ENCODE data around the gene TIMP2. TPM values are rescaled to one million over a fixed set of nuclear protein-coding genes. Genes with fewer than 3 reads are reported as not detected.
"Not testable (repeated sequence)": the region's sequence is repeated elsewhere in the genome, so short reads cannot be mapped to it uniquely, and the experiment has no call there.

TIMP2 gene
- total RNA-seq, 1 experiment from 2014 or later: 66.9 TPM

GRCh38 chr17:78911543-78911942 lies 13.6 kb downstream of the TIMP2 start:
- H3K27me3 ChIP-seq; H3K4me3 ChIP-seq; H3K4me1 ChIP-seq; DNase-seq; H3K9me3 ChIP-seq (replicated peaks); H3K27ac ChIP-seq: not testable (repeated sequence)
- peaks cover 11% of the 10 kb centered on the region for H3K36me3 ChIP-seq

- Histone ChIP-seq H3K4me1 (peaks cover under 1% of the 10 kb centered on the region; the same call in 1 of the 2 replicates), H3K4me3 (no peak overlapping the region), H3K36me3 (peaks cover 8% of the 10 kb centered on the region), H3K27me3 (no peaks in the 10 kb centered on the region), H3K27ac (no peak overlapping the region), H3K9me3 (replicated peaks) (no peaks in the 10 kb centered on the region)
- no peak for DNase-seq
Measured at GRCh38 chr17:78910497-78911284, 14.5 kb downstream of the TIMP2 start.

- Histone ChIP-seq H3K27ac (no peak overlapping the region), H3K36me3 (peaks cover 11% of the 10 kb centered on the region), H3K9me3 (replicated peaks) (no peaks in the 10 kb centered on the region)
Measured at GRCh38 chr17:78908426-78908825, 16.8 kb downstream of the TIMP2 start.

GRCh38 chr17:78905541-78905940 lies 19.6 kb downstream of the TIMP2 start:
- no peak for DNase-seq
- Histone ChIP-seq H3K27me3 (no peaks in the 10 kb centered on the region), H3K4me1 (peaks cover 12% of the 10 kb centered on the region), H3K4me3 (no peak overlapping the region), H3K36me3 (peaks cover 15% of the 10 kb centered on the region), H3K27ac (no peak overlapping the region), H3K9me3 (replicated peaks) (no peaks in the 10 kb centered on the region)

More at GRCh38 chr17:78908426-78908825, 16.8 kb downstream of the TIMP2 start:
- no peak for DNase-seq
- peaks cover 4% of the 10 kb centered on the region for H3K4me1 ChIP-seq
- no peak overlapping the region for H3K4me3 ChIP-seq
- no peaks in the 10 kb centered on the region for H3K27me3 ChIP-seq

GRCh38 chr17:78905116-78905515 lies 20.1 kb downstream of the TIMP2 start:
- Histone ChIP-seq H3K4me1 (peaks cover 12% of the 10 kb centered on the region), H3K27me3 (no peaks in the 10 kb centered on the region), H3K27ac (no peak overlapping the region), H3K9me3 (replicated peaks) (no peaks in the 10 kb centered on the region), H3K36me3 (peaks cover 13% of the 10 kb centered on the region; the same call in 1 of the 2 replicates), H3K4me3 (no peak overlapping the region)
- no peak for DNase-seq

GRCh38 chr17:78904371-78904770 lies 20.8 kb downstream of the TIMP2 start:
- no peaks in the 10 kb centered on the region for H3K27me3 ChIP-seq
- peaks cover 19% of the 10 kb centered on the region for H3K4me1 ChIP-seq
- H3K9me3 ChIP-seq (replicated peaks): no peaks in the 10 kb centered on the region
- H3K27ac ChIP-seq: no peak overlapping the region
- H3K4me3 ChIP-seq: no peak overlapping the region
- peaks cover 13% of the 10 kb centered on the region; the same call in 1 of the 2 replicates for H3K36me3 ChIP-seq
- no peak for DNase-seq

GRCh38 chr17:78903101-78903779 lies 21.9 kb downstream of the TIMP2 start, which contains the start of gene CEP295NL:
Gene CEP295NL (minus strand): TSS chr17:78903201. CDS start chr17:78901828, 1,373 bp downstream.
- H3K36me3 ChIP-seq: peaks cover 13% of the 10 kb centered on the region; the same call in 1 of the 2 replicates
- H3K9me3 ChIP-seq (replicated peaks): no peaks in the 10 kb centered on the region
- peak; percentile 79 to 81 for DNase-seq
- H3K27ac ChIP-seq: no peak within 1 kb of the TSS
- no peak within 1 kb of the TSS for H3K4me3 ChIP-seq
- H3K27me3 ChIP-seq: no peaks in the 10 kb centered on the region
- peaks cover 19% of the 10 kb centered on the region for H3K4me1 ChIP-seq

GRCh38 chr17:78902231-78902630 lies 23.0 kb downstream of the TIMP2 start:
- H3K4me3 ChIP-seq; H3K9me3 ChIP-seq (replicated peaks); H3K27me3 ChIP-seq; H3K27ac ChIP-seq; DNase-seq: not testable (repeated sequence)
- peaks cover 13% of the 10 kb centered on the region; the same call in 1 of the 2 replicates for H3K36me3 ChIP-seq
- peaks cover 19% of the 10 kb centered on the region for H3K4me1 ChIP-seq

GRCh38 chr17:78901806-78902205 lies 23.4 kb downstream of the TIMP2 start:
- H3K27ac ChIP-seq: no peak overlapping the region
- H3K4me3 ChIP-seq: no peak overlapping the region
- peaks cover 19% of the 10 kb centered on the region for H3K4me1 ChIP-seq
- H3K9me3 ChIP-seq (replicated peaks): no peaks in the 10 kb centered on the region
- H3K27me3 ChIP-seq: no peaks in the 10 kb centered on the region
- peaks cover 13% of the 10 kb centered on the region; the same call in 1 of the 2 replicates for H3K36me3 ChIP-seq
- DNase-seq: no peak

GRCh38 chr17:78900816-78901215 lies 24.4 kb downstream of the TIMP2 start:
- Histone ChIP-seq H3K4me3 (no peak overlapping the region), H3K36me3 (peaks cover 13% of the 10 kb centered on the region; the same call in 1 of the 2 replicates), H3K27me3 (no peaks in the 10 kb centered on the region), H3K9me3 (replicated peaks) (no peaks in the 10 kb centered on the region), H3K27ac (no peak overlapping the region), H3K4me1 (peaks cover 23% of the 10 kb centered on the region)
- no peak for DNase-seq

- H3K4me3 ChIP-seq: no peak overlapping the region
- DNase-seq: peak in 1 of 2 experiments; percentile 61
- peaks cover 13% of the 10 kb centered on the region; the same call in 1 of the 2 replicates for H3K36me3 ChIP-seq
- no peaks in the 10 kb centered on the region for H3K27me3 ChIP-seq
- H3K4me1 ChIP-seq: peaks cover 35% of the 10 kb centered on the region
- H3K27ac ChIP-seq: no peak overlapping the region
- no peaks in the 10 kb centered on the region for H3K9me3 ChIP-seq (replicated peaks)
Measured at GRCh38 chr17:78899361-78900260, 25.6 kb downstream of the TIMP2 start.

GRCh38 chr17:78898947-78899346 lies 26.2 kb downstream of the TIMP2 start:
- H3K27ac ChIP-seq: no peak overlapping the region
- H3K4me1 ChIP-seq: peaks cover 37% of the 10 kb centered on the region

GRCh38 chr17:78898075-78898836 lies 26.9 kb downstream of the TIMP2 start:
- H3K36me3 ChIP-seq: peaks cover 10% of the 10 kb centered on the region; the same call in 1 of the 2 replicates
- H3K4me1 ChIP-seq: peaks cover 32% of the 10 kb centered on the region
- no peak overlapping the region for H3K4me3 ChIP-seq
- H3K27me3 ChIP-seq: no peaks in the 10 kb centered on the region
- H3K9me3 ChIP-seq (replicated peaks): no peaks in the 10 kb centered on the region
- DNase-seq: no peak
- no peak overlapping the region for H3K27ac ChIP-seq

More at GRCh38 chr17:78898947-78899346, 26.2 kb downstream of the TIMP2 start:
- H3K4me3 ChIP-seq: no peak overlapping the region
- peaks cover 10% of the 10 kb centered on the region; the same call in 1 of the 2 replicates for H3K36me3 ChIP-seq
- DNase-seq: no peak
- no peaks in the 10 kb centered on the region for H3K9me3 ChIP-seq (replicated peaks)
- H3K27me3 ChIP-seq: no peaks in the 10 kb centered on the region

- H3K4me3 ChIP-seq: no peak overlapping the region
- H3K4me1 ChIP-seq: peaks cover 26% of the 10 kb centered on the region
- no peak overlapping the region for H3K27ac ChIP-seq
- peaks cover 10% of the 10 kb centered on the region; the same call in 1 of the 2 replicates for H3K36me3 ChIP-seq
- H3K9me3 ChIP-seq (replicated peaks): no peaks in the 10 kb centered on the region
- no peak for DNase-seq
- H3K27me3 ChIP-seq: no peaks in the 10 kb centered on the region
Measured at GRCh38 chr17:78897664-78898047, 27.5 kb downstream of the TIMP2 start.
